ENCODE data around the gene BACH2. TPM values are rescaled to one million over a fixed set of nuclear protein-coding genes. Genes with fewer than 3 reads are reported as not detected.

BACH2 gene
- total RNA-seq, 4 donors from 2014 or later = 3.6 to 13.4 (median 7.5) TPM

DNA sequence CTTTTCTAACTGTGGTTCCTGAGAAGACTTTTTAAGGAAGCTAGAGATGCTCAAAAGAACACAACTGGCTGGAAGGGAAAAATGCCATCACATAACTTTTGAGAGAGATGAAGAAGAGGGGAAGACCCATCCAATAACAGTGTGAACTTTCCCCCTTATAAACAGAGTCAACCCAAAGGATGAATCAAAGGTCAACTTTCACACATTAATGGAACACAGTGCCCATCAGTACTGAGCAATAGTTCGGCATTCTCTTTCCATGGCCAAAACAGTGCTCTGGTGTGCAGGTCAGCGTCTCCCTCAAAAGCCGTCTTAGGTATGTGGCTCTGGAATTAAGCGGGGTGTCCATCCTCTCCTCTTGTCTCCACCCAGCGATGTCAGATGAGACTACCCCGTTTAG lies 272.0 kb downstream of the BACH2 start:
- peaks cover 29 to 31% of the 10 kb centered on the region in 2 donors for H3K4me1 ChIP-seq
- H3K4me3 ChIP-seq = no peak overlapping the region
- H3K27me3 ChIP-seq = no peaks in the 10 kb centered on the region
- H3K9me3 ChIP-seq = no peaks in the 10 kb centered on the region
- TF ChIP-seq POLR2A (IDR thresholded peaks at IDR 0.05) = no peak
- TF ChIP-seq, protein P1, sequence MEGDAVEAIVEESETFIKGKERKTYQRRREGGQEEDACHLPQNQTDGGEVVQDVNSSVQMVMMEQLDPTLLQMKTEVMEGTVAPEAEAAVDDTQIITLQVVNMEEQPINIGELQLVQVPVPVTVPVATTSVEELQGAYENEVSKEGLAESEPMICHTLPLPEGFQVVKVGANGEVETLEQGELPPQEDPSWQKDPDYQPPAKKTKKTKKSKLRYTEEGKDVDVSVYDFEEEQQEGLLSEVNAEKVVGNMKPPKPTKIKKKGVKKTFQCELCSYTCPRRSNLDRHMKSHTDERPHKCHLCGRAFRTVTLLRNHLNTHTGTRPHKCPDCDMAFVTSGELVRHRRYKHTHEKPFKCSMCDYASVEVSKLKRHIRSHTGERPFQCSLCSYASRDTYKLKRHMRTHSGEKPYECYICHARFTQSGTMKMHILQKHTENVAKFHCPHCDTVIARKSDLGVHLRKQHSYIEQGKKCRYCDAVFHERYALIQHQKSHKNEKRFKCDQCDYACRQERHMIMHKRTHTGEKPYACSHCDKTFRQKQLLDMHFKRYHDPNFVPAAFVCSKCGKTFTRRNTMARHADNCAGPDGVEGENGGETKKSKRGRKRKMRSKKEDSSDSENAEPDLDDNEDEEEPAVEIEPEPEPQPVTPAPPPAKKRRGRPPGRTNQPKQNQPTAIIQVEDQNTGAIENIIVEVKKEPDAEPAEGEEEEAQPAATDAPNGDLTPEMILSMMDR (IDR thresholded peaks at IDR 0.05 in 4 of 5, conservative IDR thresholded peaks at IDR 0.05 in 1 of 5) = no peak
- in situ Hi-C loops (cut with MboI; ENCODE audit: low sequenced_read_pairs in 4 of 4) = no loop called here
- no peak overlapping the region for H3K27ac ChIP-seq
- ATAC-seq (no peak), DNase-seq (no peak)
- intact Hi-C loops (cut with DNase I; ENCODE audit: low total_unique reads) = no loop called here
- no peaks in the 10 kb centered on the region for H3K36me3 ChIP-seq

DNA sequence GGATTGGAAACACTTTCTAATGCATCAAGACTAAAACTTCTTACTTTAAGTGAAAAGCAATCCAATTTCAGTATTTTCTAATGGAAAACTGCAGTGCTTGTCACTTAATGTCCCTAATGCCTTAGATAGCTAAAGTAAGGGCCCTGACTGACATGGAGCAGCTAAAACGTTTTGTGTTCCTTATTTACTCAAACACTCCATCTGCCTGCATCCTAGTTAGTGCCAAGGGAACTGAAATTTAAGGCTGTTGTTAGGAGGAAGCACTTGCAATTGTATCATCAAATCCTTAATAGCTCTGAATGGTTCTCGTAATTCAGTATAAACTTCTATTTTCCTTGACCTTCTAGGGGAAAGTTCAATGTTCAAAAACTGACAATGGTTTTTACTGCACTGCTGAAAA lies 274.9 kb downstream of the BACH2 start:
- intact Hi-C loops (cut with DNase I; ENCODE audit: low total_unique reads) = no loop called here
- in situ Hi-C loops (cut with MboI; ENCODE audit: low sequenced_read_pairs in 4 of 4) = no loop called here
- no peak for DNase-seq
- peaks cover 17 to 19% of the 10 kb centered on the region in 2 donors for H3K4me1 ChIP-seq
- no peaks in the 10 kb centered on the region for H3K36me3 ChIP-seq
- TF ChIP-seq POLR2A (IDR thresholded peaks at IDR 0.05) = no peak
- TF ChIP-seq, protein P1 (IDR thresholded peaks at IDR 0.05 in 4 of 5, conservative IDR thresholded peaks at IDR 0.05 in 1 of 5) = no peak
- H3K27ac ChIP-seq = no peak overlapping the region
- no peak overlapping the region for H3K4me3 ChIP-seq
- no peaks in the 10 kb centered on the region for H3K27me3 ChIP-seq
- no peak for ATAC-seq
- H3K9me3 ChIP-seq = no peaks in the 10 kb centered on the region

DNA sequence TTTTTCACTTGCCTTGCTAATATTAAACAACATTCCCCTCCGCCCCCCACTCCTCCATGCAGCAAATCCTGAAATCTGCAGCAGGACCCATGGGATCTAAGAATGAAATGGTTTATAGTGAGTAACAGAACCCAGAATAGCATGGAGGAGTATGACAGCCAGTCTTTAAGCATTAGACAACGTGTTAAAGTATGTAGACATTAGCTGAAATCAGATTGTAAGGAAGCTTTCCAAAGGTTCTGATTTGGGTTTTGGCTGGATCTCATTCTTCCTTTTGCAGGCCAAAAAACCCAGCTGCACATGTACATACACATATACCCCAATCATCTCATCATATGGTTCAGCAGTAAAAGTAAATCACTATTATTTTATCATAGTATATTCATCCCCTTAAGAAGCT lies 275.9 kb downstream of the BACH2 start:
- intact Hi-C loops (cut with DNase I; ENCODE audit: low total_unique reads) (no loop called here), in situ Hi-C loops (cut with MboI; ENCODE audit: low sequenced_read_pairs in 4 of 4) (no loop called here)
- H3K36me3 ChIP-seq = no peaks in the 10 kb centered on the region
- H3K27me3 ChIP-seq = no peaks in the 10 kb centered on the region
- DNase-seq (no peak), ATAC-seq (no peak)
- no peaks in the 10 kb centered on the region for H3K9me3 ChIP-seq
- no peak overlapping the region for H3K4me3 ChIP-seq
- peaks cover 8 to 9% of the 10 kb centered on the region in 2 donors for H3K4me1 ChIP-seq
- no peak for TF ChIP-seq POLR2A (IDR thresholded peaks at IDR 0.05)
- TF ChIP-seq, protein P1 (IDR thresholded peaks at IDR 0.05 in 4 of 5, conservative IDR thresholded peaks at IDR 0.05 in 1 of 5) = no peak
- no peak overlapping the region for H3K27ac ChIP-seq

DNA sequence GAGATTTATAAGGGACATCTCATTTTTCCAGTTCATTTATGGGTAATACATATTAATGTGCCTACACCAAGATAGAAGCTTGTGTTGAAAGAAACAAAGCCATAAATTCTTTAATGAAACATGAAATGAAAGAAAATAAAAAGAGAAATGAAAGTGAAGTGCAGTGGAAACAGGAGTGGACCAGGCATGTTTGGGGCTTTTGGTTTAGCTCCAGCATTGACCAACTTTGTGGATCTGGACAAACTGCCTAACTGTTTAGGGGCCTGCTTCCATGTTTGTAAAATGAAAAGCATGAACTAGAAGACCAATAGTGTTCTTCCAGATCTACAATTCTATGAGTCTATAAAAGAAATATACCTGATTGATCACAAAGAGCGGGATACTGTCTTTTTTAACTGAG lies 277.4 kb downstream of the BACH2 start:
- H3K36me3 ChIP-seq = no peaks in the 10 kb centered on the region
- no peak for ATAC-seq
- in situ Hi-C loops (cut with MboI; ENCODE audit: low sequenced_read_pairs in 4 of 4) (no loop called here), intact Hi-C loops (cut with DNase I; ENCODE audit: low total_unique reads) (no loop called here)
- H3K4me1 ChIP-seq = no peaks in the 10 kb centered on the region
- H3K27me3 ChIP-seq = no peaks in the 10 kb centered on the region
- H3K9me3 ChIP-seq = no peaks in the 10 kb centered on the region
- no peak overlapping the region for H3K27ac ChIP-seq
- no peak overlapping the region for H3K4me3 ChIP-seq
- TF ChIP-seq POLR2A (IDR thresholded peaks at IDR 0.05) = no peak
- TF ChIP-seq, protein P1 (IDR thresholded peaks at IDR 0.05 in 4 of 5, conservative IDR thresholded peaks at IDR 0.05 in 1 of 5) = no peak
- DNase-seq = no peak

DNA sequence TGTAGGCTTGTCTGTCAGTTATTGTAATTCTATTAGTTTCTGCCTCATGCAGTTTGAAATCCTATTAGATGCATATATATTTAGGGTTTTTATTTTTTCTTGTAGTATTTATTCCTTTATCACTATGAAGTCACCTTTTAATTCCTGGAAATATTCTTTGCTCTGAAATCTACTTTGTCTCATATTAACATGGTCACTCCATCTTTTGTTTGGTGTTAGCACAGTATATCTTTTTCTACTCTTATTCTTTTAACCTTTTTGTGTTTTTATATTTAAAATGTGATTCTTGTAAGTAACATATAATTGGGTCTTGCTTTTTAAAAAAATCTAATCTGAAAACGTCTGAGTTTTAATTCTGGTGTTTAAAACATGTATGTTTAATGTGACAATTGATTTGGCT lies 280.8 kb downstream of the BACH2 start:
- intact Hi-C loops (cut with DNase I; ENCODE audit: low total_unique reads) = no loop called here
- ATAC-seq (no peak), DNase-seq (no peak)
- Histone ChIP-seq H3K9me3 (no peaks in the 10 kb centered on the region), H3K36me3 (no peaks in the 10 kb centered on the region), H3K4me3 (no peak overlapping the region), H3K4me1 (peaks cover 0 to 5% of the 10 kb centered on the region in 2 donors), H3K27me3 (no peaks in the 10 kb centered on the region), H3K27ac (no peak overlapping the region)
- in situ Hi-C loops (cut with MboI; ENCODE audit: low sequenced_read_pairs in 4 of 4) = no loop called here
- TF ChIP-seq POLR2A (IDR thresholded peaks at IDR 0.05) = no peak
- TF ChIP-seq, protein P1 (IDR thresholded peaks at IDR 0.05 in 4 of 5, conservative IDR thresholded peaks at IDR 0.05 in 1 of 5) = no peak
